PFSK-1 (cell line): Measurements from ENCODE around the gene C2CD2L.

Experiments used
- FOXP2 ChIP-seq: optimal IDR thresholded peaks from 2 replicates; pipeline ENCODE3; 2011; ENCODE audit warnings: borderline replicate concordance, control low read depth, inconsistent platforms; ENCODE audit not compliant: insufficient read depth; ENCODE audit errors: extremely low read length, extremely low read depth
- POLR2AphosphoS5 ChIP-seq: IDR thresholded peaks from 2 replicates; pipeline ENCODE4 v1.6.1; 2012; ENCODE audit warnings: low read depth, mild to moderate bottlenecking, control low read depth, low read length, moderate library complexity
- REST ChIP-seq, 2 experiments: IDR thresholded peaks; 2 replicates each; pipeline versions ENCODE4 v1.6.1 to v1.8.0; 2011 to 2012; ENCODE audit warnings: low read depth in 2 of 2, low read length in 2 of 2, control low read depth in 1 of 2, inconsistent platforms in 1 of 2, mild to moderate bottlenecking in 1 of 2, moderate library complexity in 1 of 2; ENCODE audit not compliant: insufficient read depth in 1 of 2
- SIN3A ChIP-seq: IDR thresholded peaks from 2 replicates; pipeline ENCODE4 v1.6.1; 2012; ENCODE audit warnings: mild to moderate bottlenecking, low read length, moderate library complexity, borderline replicate concordance; ENCODE audit not compliant: insufficient read depth
- TAF1 ChIP-seq: IDR thresholded peaks from 2 replicates; pipeline ENCODE4 v1.6.1; 2012; ENCODE audit warnings: low read length, control low read depth, borderline replicate concordance; ENCODE audit not compliant: insufficient read depth

GRCh38 chr11:119078675-119079420 is 28.3 kb upstream of the C2CD2L start:
- TF ChIP-seq REST (IDR thresholded peaks at IDR 0.05; ENCODE audit: insufficient read depth in 1 of 2, low read depth in 2 of 2, low read length in 2 of 2) (no peak), TAF1 (no peak), POLR2AphosphoS5 (no peak), SIN3A (no peak), FOXP2 (no peak)
